ENCODE data around the gene DYNC2I2. TPM values are rescaled to one million over a fixed set of nuclear protein-coding genes. Genes with fewer than 3 reads are reported as not detected.

The DYNC2I2 gene
- total and polyA plus RNA-seq, 4 donors, result 10.9 to 58.0 (median 19.6) TPM

DNA sequence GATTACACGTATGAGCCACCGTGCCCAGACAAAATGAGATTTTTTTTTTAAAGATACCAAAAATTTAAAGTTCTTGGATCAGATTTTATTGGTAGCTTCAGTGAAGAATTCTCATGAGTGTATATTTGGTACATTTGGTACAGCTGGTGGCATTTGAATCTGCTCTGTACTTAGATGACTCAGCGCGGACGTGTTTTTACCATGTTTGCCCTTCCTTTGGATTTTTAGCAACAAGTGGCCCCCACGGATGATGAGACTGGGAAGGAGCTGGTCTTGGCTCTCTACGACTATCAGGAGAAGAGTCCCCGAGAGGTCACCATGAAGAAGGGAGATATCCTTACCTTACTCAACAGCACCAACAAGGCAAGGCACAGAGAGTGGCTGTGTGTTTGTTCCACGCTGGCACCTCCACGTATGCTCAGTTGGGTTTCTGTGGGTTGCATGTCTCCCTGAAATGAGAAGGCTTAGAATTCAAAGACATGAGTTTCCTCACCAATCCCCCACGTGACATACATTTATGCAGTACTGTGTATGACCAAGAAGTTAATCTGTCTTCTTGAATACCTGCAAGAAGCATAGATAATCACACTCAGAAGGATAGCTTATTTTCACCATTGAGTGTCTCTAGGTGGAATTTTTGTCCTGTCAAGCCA is 67.9 kb downstream of the DYNC2I2 start:
- 96% methylated on average over 11 of the region's 11 CpGs for WGBS
- Histone ChIP-seq H3K9me3 (ENCODE audit: control insufficient read depth in 4 of 4, low read length in 3 of 4) (no peaks in the 10 kb centered on the region), H3K4me1 (ENCODE audit: control insufficient read depth in 4 of 4, insufficient read depth in 4 of 4, low read length in 3 of 4) (peaks cover 0 to 3% (median 0%) of the 10 kb centered on the region in 4 donors), H3K9ac (ENCODE audit: low read depth in 1 of 2, low read length in 2 of 2) (no peak overlapping the region), H3K4me3 (ENCODE audit: low read depth in 1 of 3, low read length in 3 of 3) (no peak overlapping the region), H3K27me3 (ENCODE audit: control insufficient read depth in 4 of 4, insufficient read depth in 4 of 4, low read length in 3 of 4) (no peaks in the 10 kb centered on the region), H3K27ac (ENCODE audit: low read depth in 1 of 2, low read length in 2 of 2) (no peak overlapping the region), H3K36me3 (ENCODE audit: control insufficient read depth in 4 of 4, insufficient read depth in 3 of 4, low read depth in 1 of 4, low read length in 3 of 4) (peaks cover 17 to 80% (median 65%) of the 10 kb centered on the region in 4 donors)
- TF ChIP-seq NR2F2 (IDR thresholded peaks at IDR 0.05), result no peak
- TF ChIP-seq RAD21 (IDR thresholded peaks at IDR 0.05), result no peak
- no peak for TF ChIP-seq GABPA (IDR thresholded peaks at IDR 0.05 in 1 of 2, conservative IDR thresholded peaks at IDR 0.05 in 1 of 2)
- TF ChIP-seq TAF1 (conservative IDR thresholded peaks at IDR 0.05), result no peak
- no peak for TF ChIP-seq EGR1 (IDR thresholded peaks at IDR 0.05; ENCODE audit: low read depth in 2 of 2)
- TF ChIP-seq, protein P1, sequence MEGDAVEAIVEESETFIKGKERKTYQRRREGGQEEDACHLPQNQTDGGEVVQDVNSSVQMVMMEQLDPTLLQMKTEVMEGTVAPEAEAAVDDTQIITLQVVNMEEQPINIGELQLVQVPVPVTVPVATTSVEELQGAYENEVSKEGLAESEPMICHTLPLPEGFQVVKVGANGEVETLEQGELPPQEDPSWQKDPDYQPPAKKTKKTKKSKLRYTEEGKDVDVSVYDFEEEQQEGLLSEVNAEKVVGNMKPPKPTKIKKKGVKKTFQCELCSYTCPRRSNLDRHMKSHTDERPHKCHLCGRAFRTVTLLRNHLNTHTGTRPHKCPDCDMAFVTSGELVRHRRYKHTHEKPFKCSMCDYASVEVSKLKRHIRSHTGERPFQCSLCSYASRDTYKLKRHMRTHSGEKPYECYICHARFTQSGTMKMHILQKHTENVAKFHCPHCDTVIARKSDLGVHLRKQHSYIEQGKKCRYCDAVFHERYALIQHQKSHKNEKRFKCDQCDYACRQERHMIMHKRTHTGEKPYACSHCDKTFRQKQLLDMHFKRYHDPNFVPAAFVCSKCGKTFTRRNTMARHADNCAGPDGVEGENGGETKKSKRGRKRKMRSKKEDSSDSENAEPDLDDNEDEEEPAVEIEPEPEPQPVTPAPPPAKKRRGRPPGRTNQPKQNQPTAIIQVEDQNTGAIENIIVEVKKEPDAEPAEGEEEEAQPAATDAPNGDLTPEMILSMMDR (IDR thresholded peaks at IDR 0.05; ENCODE audit: low read depth, low read length, missing input control), result no peak
- TF ChIP-seq FOXA2 (IDR thresholded peaks at IDR 0.05), result no peak
- TF ChIP-seq SP1 (IDR thresholded peaks at IDR 0.05), result no peak
- TF ChIP-seq REST (IDR thresholded peaks at IDR 0.05), result no peak
- no peak for TF ChIP-seq RXRA (IDR thresholded peaks at IDR 0.05)
- no peak for TF ChIP-seq YY1 (IDR thresholded peaks at IDR 0.05)
- no peak for TF ChIP-seq MAX (IDR thresholded peaks at IDR 0.05)
- no peak for TF ChIP-seq HNF4A (conservative IDR thresholded peaks at IDR 0.05)
- TF ChIP-seq, protein P2, sequence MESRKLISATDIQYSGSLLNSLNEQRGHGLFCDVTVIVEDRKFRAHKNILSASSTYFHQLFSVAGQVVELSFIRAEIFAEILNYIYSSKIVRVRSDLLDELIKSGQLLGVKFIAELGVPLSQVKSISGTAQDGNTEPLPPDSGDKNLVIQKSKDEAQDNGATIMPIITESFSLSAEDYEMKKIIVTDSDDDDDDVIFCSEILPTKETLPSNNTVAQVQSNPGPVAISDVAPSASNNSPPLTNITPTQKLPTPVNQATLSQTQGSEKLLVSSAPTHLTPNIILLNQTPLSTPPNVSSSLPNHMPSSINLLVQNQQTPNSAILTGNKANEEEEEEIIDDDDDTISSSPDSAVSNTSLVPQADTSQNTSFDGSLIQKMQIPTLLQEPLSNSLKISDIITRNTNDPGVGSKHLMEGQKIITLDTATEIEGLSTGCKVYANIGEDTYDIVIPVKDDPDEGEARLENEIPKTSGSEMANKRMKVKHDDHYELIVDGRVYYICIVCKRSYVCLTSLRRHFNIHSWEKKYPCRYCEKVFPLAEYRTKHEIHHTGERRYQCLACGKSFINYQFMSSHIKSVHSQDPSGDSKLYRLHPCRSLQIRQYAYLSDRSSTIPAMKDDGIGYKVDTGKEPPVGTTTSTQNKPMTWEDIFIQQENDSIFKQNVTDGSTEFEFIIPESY (IDR thresholded peaks at IDR 0.05), result no peak
- DNase-seq (ENCODE audit: low spot score), result no peak

DNA sequence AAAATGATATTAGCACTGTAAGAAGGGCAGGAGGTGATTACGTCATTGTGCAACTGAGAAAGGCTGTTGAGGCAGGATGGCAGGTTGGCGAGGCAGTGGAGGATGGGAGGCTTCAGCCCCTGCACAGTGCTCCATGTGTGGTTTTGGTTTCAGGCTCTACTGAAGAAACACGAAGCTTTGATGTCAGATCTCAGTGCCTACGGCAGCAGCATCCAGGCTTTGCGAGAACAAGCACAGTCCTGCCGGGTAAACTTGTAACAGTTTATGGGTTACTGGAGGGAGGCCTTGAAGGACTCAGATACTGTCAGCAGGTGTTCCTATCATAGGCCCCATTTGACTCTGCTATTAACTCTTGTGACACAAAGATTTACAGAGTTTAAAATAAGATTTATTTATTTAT is 69.2 kb downstream of the DYNC2I2 start:
- Histone ChIP-seq H3K4me1 (ENCODE audit: control insufficient read depth in 4 of 4, insufficient read depth in 4 of 4, low read length in 3 of 4) (peaks cover 0 to 3% (median 0%) of the 10 kb centered on the region in 4 donors), H3K9ac (ENCODE audit: low read depth in 1 of 2, low read length in 2 of 2) (no peak overlapping the region), H3K27me3 (ENCODE audit: control insufficient read depth in 4 of 4, insufficient read depth in 4 of 4, low read length in 3 of 4) (no peaks in the 10 kb centered on the region), H3K27ac (ENCODE audit: low read depth in 1 of 2, low read length in 2 of 2) (no peak overlapping the region), H3K36me3 (ENCODE audit: control insufficient read depth in 4 of 4, insufficient read depth in 3 of 4, low read depth in 1 of 4, low read length in 3 of 4) (peaks cover 16 to 80% (median 65%) of the 10 kb centered on the region in 4 donors), H3K9me3 (ENCODE audit: control insufficient read depth in 4 of 4, low read length in 3 of 4) (no peaks in the 10 kb centered on the region), H3K4me3 (ENCODE audit: low read depth in 1 of 3, low read length in 3 of 3) (no peak overlapping the region)
- DNase-seq (ENCODE audit: low spot score), result no peak
- 72% methylated on average over 6 of the region's 6 CpGs for WGBS
- TF ChIP-seq FOXA2 (IDR thresholded peaks at IDR 0.05), result no peak
- no peak for TF ChIP-seq MAX (IDR thresholded peaks at IDR 0.05)
- no peak for TF ChIP-seq RAD21 (IDR thresholded peaks at IDR 0.05)
- TF ChIP-seq EGR1 (IDR thresholded peaks at IDR 0.05; ENCODE audit: low read depth in 2 of 2), result no peak
- no peak for TF ChIP-seq YY1 (IDR thresholded peaks at IDR 0.05)
- no peak for TF ChIP-seq JUND (IDR thresholded peaks at IDR 0.05)
- TF ChIP-seq, protein P2 (IDR thresholded peaks at IDR 0.05), result no peak
- no peak for TF ChIP-seq SP1 (IDR thresholded peaks at IDR 0.05)
- no peak for TF ChIP-seq REST (IDR thresholded peaks at IDR 0.05)
